ENCODE data around the gene INPP4B.

The INPP4B gene

GRCh38 chr4:142671516-142671915, 174.6 kb downstream of the INPP4B start:
- no peak overlapping the region for H4K5ac ChIP-seq (ENCODE audit: low read length)
- no CpG with 5 or more reads among the region's 2 CpGs for WGBS (ENCODE audit: extremely low coverage, insufficient coverage, low lambda C conversion rate)
- H4K8ac ChIP-seq (ENCODE audit: low read depth, low read length), result no peak overlapping the region
- no peak overlapping the region for H3K18ac ChIP-seq (ENCODE audit: low read length)
- H3K56ac ChIP-seq (ENCODE audit: low read length), result no peak overlapping the region
- no peak overlapping the region for H3K27ac ChIP-seq (ENCODE audit: low read depth, low read length)
- H3K27me3 ChIP-seq (ENCODE audit: insufficient read depth, low read length, poor library complexity), result no peaks in the 10 kb centered on the region
- no peaks in the 10 kb centered on the region for H3K4me1 ChIP-seq (ENCODE audit: control insufficient read depth, low read depth, low read length)
- H2BK120ac ChIP-seq (ENCODE audit: low read depth, low read length), result no peak overlapping the region
- no peak overlapping the region for H2BK15ac ChIP-seq (replicated peaks; ENCODE audit: low read depth)
- no peak for DNase-seq
- no peaks in the 10 kb centered on the region for H3K36me3 ChIP-seq (ENCODE audit: control insufficient read depth, insufficient read depth, low read length)
- no peak overlapping the region for H3K23ac ChIP-seq (ENCODE audit: low read length)
- H3K79me2 ChIP-seq (ENCODE audit: control insufficient read depth, insufficient read depth, low read length), result no peaks in the 10 kb centered on the region
- no peak overlapping the region for H2AK5ac ChIP-seq (ENCODE audit: low read length)
- no peak overlapping the region for H3K4me2 ChIP-seq (ENCODE audit: low read length)
- no peak overlapping the region for H3K4me3 ChIP-seq (ENCODE audit: low read length)
- H3K9ac ChIP-seq (ENCODE audit: low read length), result no peak overlapping the region
- H3K79me1 ChIP-seq (ENCODE audit: low read length), result no peaks in the 10 kb centered on the region
- H2BK5ac ChIP-seq (ENCODE audit: low read length), result no peak overlapping the region
- no peak overlapping the region for H3K4ac ChIP-seq (ENCODE audit: low read depth, low read length)

DNA sequence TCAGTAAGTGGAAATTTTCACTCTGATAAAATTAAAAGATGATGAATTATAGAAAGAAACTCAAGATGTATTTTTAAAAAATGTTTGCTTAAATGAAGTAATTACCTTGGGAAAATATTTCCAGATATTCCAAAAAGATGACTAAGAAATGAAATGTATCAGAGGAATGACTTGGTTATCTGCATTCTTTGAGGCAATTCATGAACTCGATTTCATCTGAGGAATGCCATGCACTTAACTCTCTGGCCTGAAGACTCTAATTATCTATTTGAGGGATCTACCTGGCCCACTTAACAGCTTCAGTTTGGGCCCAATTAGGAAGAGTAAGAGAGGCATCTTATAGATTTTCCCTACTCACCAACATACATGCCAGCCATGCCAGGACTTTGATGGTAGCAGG, 182.3 kb downstream of the INPP4B start:
- H3K4me3 ChIP-seq (ENCODE audit: low read length), result no peak overlapping the region
- H2BK15ac ChIP-seq (replicated peaks; ENCODE audit: low read depth), result no peak overlapping the region
- no peak overlapping the region for H2AK5ac ChIP-seq (ENCODE audit: low read length)
- H4K5ac ChIP-seq (ENCODE audit: low read length), result no peak overlapping the region
- H4K8ac ChIP-seq (ENCODE audit: low read depth, low read length), result no peak overlapping the region
- H2BK5ac ChIP-seq (ENCODE audit: low read length), result no peak overlapping the region
- H3K79me1 ChIP-seq (ENCODE audit: low read length), result no peaks in the 10 kb centered on the region
- no peak overlapping the region for H3K18ac ChIP-seq (ENCODE audit: low read length)
- H3K23ac ChIP-seq (ENCODE audit: low read length), result no peak overlapping the region
- H3K4ac ChIP-seq (ENCODE audit: low read depth, low read length), result no peak overlapping the region
- H3K27ac ChIP-seq (ENCODE audit: low read depth, low read length), result no peak overlapping the region
- no peak for DNase-seq
- no peak overlapping the region for H3K56ac ChIP-seq (ENCODE audit: low read length)
- no peaks in the 10 kb centered on the region for H3K27me3 ChIP-seq (ENCODE audit: insufficient read depth, low read length, poor library complexity)
- H3K79me2 ChIP-seq (ENCODE audit: control insufficient read depth, insufficient read depth, low read length), result no peaks in the 10 kb centered on the region
- no peak overlapping the region for H3K9ac ChIP-seq (ENCODE audit: low read length)
- H3K4me1 ChIP-seq (ENCODE audit: control insufficient read depth, low read depth, low read length), result no peaks in the 10 kb centered on the region
- H2BK120ac ChIP-seq (ENCODE audit: low read depth, low read length), result no peak overlapping the region
- no peaks in the 10 kb centered on the region for H3K36me3 ChIP-seq (ENCODE audit: control insufficient read depth, insufficient read depth, low read length)
- no peak overlapping the region for H3K4me2 ChIP-seq (ENCODE audit: low read length)
- no CpG with 5 or more reads among the region's 1 CpG for WGBS (ENCODE audit: extremely low coverage, insufficient coverage, low lambda C conversion rate)

DNA sequence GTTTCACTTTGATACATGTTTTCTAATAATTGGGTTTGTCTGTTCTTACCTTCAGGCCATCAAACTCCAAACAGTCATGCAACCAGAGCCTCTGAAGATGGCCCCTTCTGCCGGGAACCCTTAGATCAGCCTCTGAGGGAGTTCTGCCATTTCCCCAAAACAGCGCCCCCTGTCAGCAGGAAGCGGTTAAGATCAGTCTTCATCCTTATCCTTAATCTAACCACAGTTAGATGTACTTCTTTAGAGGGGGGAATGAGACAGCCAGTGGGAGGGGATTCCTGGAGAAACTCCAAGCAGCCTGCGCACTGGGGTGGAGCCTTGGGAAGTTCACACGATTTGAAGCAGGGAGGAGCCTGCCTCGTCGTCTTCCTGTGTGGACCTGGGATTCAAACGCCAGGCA, 185.4 kb downstream of the INPP4B start:
- no peaks in the 10 kb centered on the region for H3K27me3 ChIP-seq (ENCODE audit: insufficient read depth, low read length, poor library complexity)
- H3K36me3 ChIP-seq (ENCODE audit: control insufficient read depth, insufficient read depth, low read length), result no peaks in the 10 kb centered on the region
- H2AK5ac ChIP-seq (ENCODE audit: low read length), result no peak overlapping the region
- no peaks in the 10 kb centered on the region for H3K4me1 ChIP-seq (ENCODE audit: control insufficient read depth, low read depth, low read length)
- no peak overlapping the region for H2BK15ac ChIP-seq (replicated peaks; ENCODE audit: low read depth)
- no peak overlapping the region for H3K9ac ChIP-seq (ENCODE audit: low read length)
- H4K8ac ChIP-seq (ENCODE audit: low read depth, low read length), result no peak overlapping the region
- no peak overlapping the region for H3K56ac ChIP-seq (ENCODE audit: low read length)
- H2BK120ac ChIP-seq (ENCODE audit: low read depth, low read length), result no peak overlapping the region
- DNase-seq, result no peak
- no peak overlapping the region for H4K5ac ChIP-seq (ENCODE audit: low read length)
- no peak overlapping the region for H2BK5ac ChIP-seq (ENCODE audit: low read length)
- H3K4me3 ChIP-seq (ENCODE audit: low read length), result no peak overlapping the region
- H3K79me2 ChIP-seq (ENCODE audit: control insufficient read depth, insufficient read depth, low read length), result no peaks in the 10 kb centered on the region
- H3K4ac ChIP-seq (ENCODE audit: low read depth, low read length), result no peak overlapping the region
- WGBS (ENCODE audit: extremely low coverage, insufficient coverage, low lambda C conversion rate), result no CpG with 5 or more reads among the region's 8 CpGs
- H3K18ac ChIP-seq (ENCODE audit: low read length), result no peak overlapping the region
- no peak overlapping the region for H3K27ac ChIP-seq (ENCODE audit: low read depth, low read length)
- no peak overlapping the region for H3K23ac ChIP-seq (ENCODE audit: low read length)
- H3K79me1 ChIP-seq (ENCODE audit: low read length), result no peaks in the 10 kb centered on the region
- H3K4me2 ChIP-seq (ENCODE audit: low read length), result no peak overlapping the region

GRCh38 chr4:142656178-142656577, 189.9 kb downstream of the INPP4B start:
- no peak overlapping the region for H3K56ac ChIP-seq (ENCODE audit: low read length)
- DNase-seq, result peak; percentile 70
- no peak overlapping the region for H2BK120ac ChIP-seq (ENCODE audit: low read depth, low read length)
- H3K4me3 ChIP-seq (ENCODE audit: low read length), result no peak overlapping the region
- H2AK5ac ChIP-seq (ENCODE audit: low read length), result no peak overlapping the region
- no peak overlapping the region for H2BK15ac ChIP-seq (replicated peaks; ENCODE audit: low read depth)
- no peak overlapping the region for H3K18ac ChIP-seq (ENCODE audit: low read length)
- H3K23ac ChIP-seq (ENCODE audit: low read length), result no peak overlapping the region
- no peaks in the 10 kb centered on the region for H3K27me3 ChIP-seq (ENCODE audit: insufficient read depth, low read length, poor library complexity)
- no peak overlapping the region for H3K4me2 ChIP-seq (ENCODE audit: low read length)
- no peak overlapping the region for H4K5ac ChIP-seq (ENCODE audit: low read length)
- H4K8ac ChIP-seq (ENCODE audit: low read depth, low read length), result no peak overlapping the region
- H3K9ac ChIP-seq (ENCODE audit: low read length), result no peak overlapping the region
- no peak overlapping the region for H3K4ac ChIP-seq (ENCODE audit: low read depth, low read length)
- H3K79me1 ChIP-seq (ENCODE audit: low read length), result no peaks in the 10 kb centered on the region
- H3K27ac ChIP-seq (ENCODE audit: low read depth, low read length), result no peak overlapping the region
- H2BK5ac ChIP-seq (ENCODE audit: low read length), result no peak overlapping the region
- H3K4me1 ChIP-seq (ENCODE audit: control insufficient read depth, low read depth, low read length), result no peaks in the 10 kb centered on the region
- no CpG with 5 or more reads among the region's 5 CpGs for WGBS (ENCODE audit: extremely low coverage, insufficient coverage, low lambda C conversion rate)
- no peaks in the 10 kb centered on the region for H3K79me2 ChIP-seq (ENCODE audit: control insufficient read depth, insufficient read depth, low read length)
- no peaks in the 10 kb centered on the region for H3K36me3 ChIP-seq (ENCODE audit: control insufficient read depth, insufficient read depth, low read length)

- Histone ChIP-seq H3K4me1 (ENCODE audit: control insufficient read depth, low read depth, low read length) (no peaks in the 10 kb centered on the region), H2BK120ac (ENCODE audit: low read depth, low read length) (no peak overlapping the region), H3K18ac (ENCODE audit: low read length) (no peak overlapping the region), H3K79me2 (ENCODE audit: control insufficient read depth, insufficient read depth, low read length) (no peaks in the 10 kb centered on the region), H3K79me1 (ENCODE audit: low read length) (no peaks in the 10 kb centered on the region), H3K9ac (ENCODE audit: low read length) (no peak overlapping the region), H3K4me3 (ENCODE audit: low read length) (no peak overlapping the region), H3K4me2 (ENCODE audit: low read length) (no peak overlapping the region), H2AK5ac (ENCODE audit: low read length) (no peak overlapping the region), H3K56ac (ENCODE audit: low read length) (no peak overlapping the region), H4K8ac (ENCODE audit: low read depth, low read length) (no peak overlapping the region), H3K4ac (ENCODE audit: low read depth, low read length) (no peak overlapping the region), H2BK5ac (ENCODE audit: low read length) (no peak overlapping the region), H2BK15ac (replicated peaks; ENCODE audit: low read depth) (no peak overlapping the region), H3K23ac (ENCODE audit: low read length) (no peak overlapping the region), H3K27me3 (ENCODE audit: insufficient read depth, low read length, poor library complexity) (no peaks in the 10 kb centered on the region), H3K27ac (ENCODE audit: low read depth, low read length) (no peak overlapping the region), H3K36me3 (ENCODE audit: control insufficient read depth, insufficient read depth, low read length) (no peaks in the 10 kb centered on the region), H4K5ac (ENCODE audit: low read length) (no peak overlapping the region)
- no CpG with 5 or more reads among the region's 5 CpGs for WGBS (ENCODE audit: extremely low coverage, insufficient coverage, low lambda C conversion rate)
- DNase-seq, result no peak
Observed at GRCh38 chr4:142648378-142648777, 197.7 kb downstream of the INPP4B start.

- H3K27ac ChIP-seq (ENCODE audit: low read depth, low read length), result no peak overlapping the region
Observed at GRCh38 chr4:142645475-142646108, 200.5 kb downstream of the INPP4B start.

More at GRCh38 chr4:142645475-142646108, 200.5 kb downstream of the INPP4B start:
- Histone ChIP-seq H4K8ac (ENCODE audit: low read depth, low read length) (no peak overlapping the region), H2BK5ac (ENCODE audit: low read length) (no peak overlapping the region), H3K4me1 (ENCODE audit: control insufficient read depth, low read depth, low read length) (no peaks in the 10 kb centered on the region), H2AK5ac (ENCODE audit: low read length) (no peak overlapping the region), H2BK15ac (replicated peaks; ENCODE audit: low read depth) (no peak overlapping the region), H3K4me3 (ENCODE audit: low read length) (no peak overlapping the region), H3K56ac (ENCODE audit: low read length) (no peak overlapping the region), H3K27me3 (ENCODE audit: insufficient read depth, low read length, poor library complexity) (no peaks in the 10 kb centered on the region), H3K79me1 (ENCODE audit: low read length) (no peaks in the 10 kb centered on the region), H3K36me3 (ENCODE audit: control insufficient read depth, insufficient read depth, low read length) (no peaks in the 10 kb centered on the region), H2BK120ac (ENCODE audit: low read depth, low read length) (no peak overlapping the region), H3K79me2 (ENCODE audit: control insufficient read depth, insufficient read depth, low read length) (no peaks in the 10 kb centered on the region), H3K23ac (ENCODE audit: low read length) (no peak overlapping the region), H4K5ac (ENCODE audit: low read length) (no peak overlapping the region), H3K9ac (ENCODE audit: low read length) (no peak overlapping the region), H3K4ac (ENCODE audit: low read depth, low read length) (no peak overlapping the region), H3K4me2 (ENCODE audit: low read length) (no peak overlapping the region), H3K18ac (ENCODE audit: low read length) (no peak overlapping the region)
- WGBS (ENCODE audit: extremely low coverage, insufficient coverage, low lambda C conversion rate), result no CpG with 5 or more reads among the region's 4 CpGs
- no peak for DNase-seq
